ENCODE measurements around the gene CUL9.

CUL9 gene

GRCh38 chr6:43220439-43220951 lies 38.5 kb downstream of the CUL9 start:
- H3K4me3 ChIP-seq (ENCODE audit: low read depth, low read length), result no peak overlapping the region
- TF ChIP-seq CTCF (IDR thresholded peaks at IDR 0.05; ENCODE audit: low read depth, low read length, missing control alignments), result no peak
- no peak for DNase-seq (ENCODE audit: low read depth)
- in situ Hi-C loops (cut with HindIII; ENCODE audit: low sequenced_read_pairs), result no loop called here

- H3K4me3 ChIP-seq (ENCODE audit: low read depth, low read length), result no peak overlapping the region
- in situ Hi-C loops (cut with HindIII; ENCODE audit: low sequenced_read_pairs), result no loop called here
- TF ChIP-seq CTCF (IDR thresholded peaks at IDR 0.05; ENCODE audit: low read depth, low read length, missing control alignments), result no peak
These were observed 39.3 kb downstream of the CUL9 start for GRCh38 chr6:43221046-43221972.

GRCh38 chr6:43222418-43223059 lies 40.5 kb downstream of the CUL9 start:
- in situ Hi-C loops (cut with HindIII; ENCODE audit: low sequenced_read_pairs), result no loop called here
- no peak overlapping the region for H3K4me3 ChIP-seq (ENCODE audit: low read depth, low read length)
- DNase-seq (ENCODE audit: low read depth), result no peak
- TF ChIP-seq CTCF (IDR thresholded peaks at IDR 0.05; ENCODE audit: low read depth, low read length, missing control alignments), result no peak

More at GRCh38 chr6:43221046-43221972, 39.3 kb downstream of the CUL9 start:
- no peak for DNase-seq (ENCODE audit: low read depth)

GRCh38 chr6:43223175-43223574 lies 41.2 kb downstream of the CUL9 start:
- H3K4me3 ChIP-seq (ENCODE audit: low read depth, low read length), result no peak overlapping the region
- in situ Hi-C loops (cut with HindIII; ENCODE audit: low sequenced_read_pairs), result no loop called here
- DNase-seq (ENCODE audit: low read depth), result no peak
- TF ChIP-seq CTCF (IDR thresholded peaks at IDR 0.05; ENCODE audit: low read depth, low read length, missing control alignments), result no peak

- no peak for TF ChIP-seq CTCF (IDR thresholded peaks at IDR 0.05; ENCODE audit: low read depth, low read length, missing control alignments)
These were observed 44.3 kb downstream of the CUL9 start for GRCh38 chr6:43226192-43226851.

More at GRCh38 chr6:43226192-43226851, 44.3 kb downstream of the CUL9 start:
- no peak overlapping the region for H3K4me3 ChIP-seq (ENCODE audit: low read depth, low read length)
- no peak for DNase-seq (ENCODE audit: low read depth)
- in situ Hi-C loops (cut with HindIII; ENCODE audit: low sequenced_read_pairs), result no loop called here
